SK-N-SH (cell line): ENCODE data around the gene ZMYND8. TPM values are rescaled to one million over a fixed set of nuclear protein-coding genes. Genes with fewer than 3 reads are reported as not detected.

Source experiments
- CTCF ChIA-PET: fragments of 300-600, 350-600 bp; formaldehyde crosslinking; extraction: SDS; loops from one replicate; lab custom pipeline; 2021; lab: Yijun Ruan, JAX
- POLR2A ChIA-PET: fragments of 350-600 bp; sonication (Branson Sonifier 250); formaldehyde crosslinking; extraction: SDS; loops from one replicate; lab custom pipeline; 2020; ENCODE audit warnings: antibody characterized with exemption, inconsistent platforms; lab: Yijun Ruan, JAX
- DNase-seq: peaks from one replicate; pipeline ENCODE4 v3.0.0; 2012
- H2AFZ ChIP-seq: fragments of 200-600 bp; sonication (generic); 2 replicates; pipeline ENCODE4 v1.8.1; 2016; ENCODE audit warnings: antibody characterized with exemption, mild to moderate bottlenecking, low read depth
- H3F3A ChIP-seq: fragments of 200-600 bp; sonication (generic); replicated peaks from 2 replicates; pipeline ENCODE3; 2016; ENCODE audit warnings: antibody characterized with exemption, mild to moderate bottlenecking; ENCODE audit not compliant: insufficient read depth
- H3K27ac ChIP-seq, 2 experiments: fragments of 200-500 bp in 1 of 2; fragments of 200-600 bp in 1 of 2; sonication (Bioruptor generic) in 1 of 2; sonication (generic), shearing (Covaris generic) in 1 of 2; 2 replicates each; pipeline versions ENCODE4 v1.5.1 to v1.6.1; 2014 to 2016; ENCODE audit warnings: low read depth in 2 of 2, inconsistent platforms in 1 of 2, low read length in 1 of 2, mild to moderate bottlenecking in 1 of 2, mixed read lengths in 1 of 2
- H3K27me3 ChIP-seq: fragments of 200-600 bp; sonication (generic), shearing (Covaris generic); 2 replicates; pipeline ENCODE4 v1.6.1; 2016; ENCODE audit warnings: mixed run types; ENCODE audit not compliant: insufficient read depth
- H3K36me3 ChIP-seq, 2 experiments: fragments of 200-500 bp in 1 of 2; fragments of 200-600 bp in 1 of 2; sonication (Bioruptor generic) in 1 of 2; sonication (generic) in 1 of 2; replicated peaks in 1 of 2; 2 replicates each; pipeline versions ENCODE3 to v1.5.1; 2014 to 2016; ENCODE audit warnings: low read length in 1 of 2, mild to moderate bottlenecking in 1 of 2; ENCODE audit not compliant: insufficient read depth in 2 of 2, control insufficient read depth in 1 of 2
- H3K4me1 ChIP-seq, 2 experiments: fragments of 200-500 bp in 1 of 2; fragments of 200-600 bp in 1 of 2; sonication (Bioruptor generic) in 1 of 2; sonication (generic), shearing (Covaris generic) in 1 of 2; 2 replicates each; pipeline versions ENCODE4 v1.5.1 to v1.6.1; 2014 to 2016; ENCODE audit warnings: low read depth in 1 of 2, low read length in 1 of 2, mixed run types in 1 of 2; ENCODE audit not compliant: insufficient read depth in 2 of 2, control insufficient read depth in 1 of 2
- H3K4me2 ChIP-seq: fragments of 200-600 bp; sonication (generic), shearing (Covaris generic); 2 replicates; pipeline ENCODE4 v1.6.1; 2017; ENCODE audit warnings: mixed run types
- H3K4me3 ChIP-seq, 2 experiments: fragments of 200-500 bp in 1 of 2; fragments of 200-600 bp in 1 of 2; sonication (Bioruptor generic) in 1 of 2; sonication (generic), shearing (Covaris generic) in 1 of 2; 2 replicates each; pipeline versions ENCODE4 v1.5.1 to v1.8.1; 2014 to 2016; ENCODE audit warnings: low read depth in 2 of 2, inconsistent platforms in 1 of 2, low read length in 1 of 2, mild to moderate bottlenecking in 1 of 2, mixed read lengths in 1 of 2, moderate library complexity in 1 of 2
- H3K79me2 ChIP-seq: fragments of 200-600 bp; sonication (generic); 2 replicates; pipeline ENCODE4 v1.8.1; 2017; ENCODE audit warnings: mild to moderate bottlenecking; ENCODE audit not compliant: insufficient read depth
- H3K9ac ChIP-seq: fragments of 200-600 bp; sonication (generic); 2 replicates; pipeline ENCODE4 v1.6.1; 2017; ENCODE audit warnings: mixed run types
- H3K9me2 ChIP-seq: fragments of 200-600 bp; sonication (generic); 2 replicates; pipeline ENCODE4 v1.6.1; 2017; ENCODE audit warnings: mixed run types
- H3K9me3 ChIP-seq: fragments of 200-600 bp; sonication (generic); 2 replicates; pipeline ENCODE4 v1.6.1; 2017; ENCODE audit warnings: mixed run types, mild to moderate bottlenecking, moderate library complexity
- H4K20me1 ChIP-seq: fragments of 200-600 bp; sonication (generic); 2 replicates; pipeline ENCODE4 v1.6.1; 2017; ENCODE audit warnings: mild to moderate bottlenecking, mixed run types; ENCODE audit not compliant: insufficient read depth
- CHD2 ChIP-seq: fragments of 150-350 bp; IDR thresholded peaks from 2 replicates; pipeline ENCODE4 v1.6.1; 2018; ENCODE audit warnings: low read length; ENCODE audit not compliant: partially characterized antibody
- CTCF ChIP-seq: fragments of 200-600 bp; sonication (generic); IDR thresholded peaks from 2 replicates; pipeline ENCODE4 v1.6.1; 2017; ENCODE audit warnings: antibody characterized with exemption, mild to moderate bottlenecking, moderate library complexity
- EP300 ChIP-seq, 2 experiments: IDR thresholded peaks; 2 replicates each; pipeline versions ENCODE4 v1.4.0 to v1.6.1; 2012; ENCODE audit warnings: borderline replicate concordance in 1 of 2, low read depth in 1 of 2, low read length in 1 of 2
- EZH2phosphoT487 ChIP-seq: fragments of 200-600 bp; sonication (generic); IDR thresholded peaks from 2 replicates; pipeline ENCODE4 v1.6.1; 2017; ENCODE audit warnings: low read depth, mixed run types, mild to moderate bottlenecking, antibody characterized with exemption, moderate library complexity, borderline replicate concordance
- FOXM1 ChIP-seq: IDR thresholded peaks from 2 replicates; pipeline ENCODE4 v1.4.0; 2012; ENCODE audit warnings: low read depth, mild to moderate bottlenecking
- IRF3 ChIP-seq: fragments of 150-350 bp; IDR thresholded peaks from 2 replicates; pipeline ENCODE4 v1.6.1; 2016; ENCODE audit warnings: mild to moderate bottlenecking, low read depth, low read length
- JUND ChIP-seq: IDR thresholded peaks from 2 replicates; pipeline ENCODE4 v1.4.0; 2012
- MAX ChIP-seq: IDR thresholded peaks from 2 replicates; pipeline ENCODE4 v1.4.0; 2012; ENCODE audit warnings: low read depth
- NFIC ChIP-seq: IDR thresholded peaks from 2 replicates; pipeline ENCODE4 v1.4.0; 2012; ENCODE audit warnings: borderline replicate concordance
- RAD21 ChIP-seq: IDR thresholded peaks from 2 replicates; pipeline ENCODE4 v1.6.1; 2012; ENCODE audit warnings: mild to moderate bottlenecking, low read length
- REST ChIP-seq: IDR thresholded peaks from 2 replicates; pipeline ENCODE4 v1.6.1; 2012; ENCODE audit warnings: mild to moderate bottlenecking, low read depth, low read length, moderate library complexity
- RFX5 ChIP-seq: IDR thresholded peaks from 2 replicates; pipeline ENCODE4 v1.6.1; 2012; ENCODE audit warnings: mild to moderate bottlenecking, improper control_type of control experiment, low read length
- SIN3A ChIP-seq: IDR thresholded peaks from 2 replicates; pipeline ENCODE4 v1.6.1; 2012; ENCODE audit warnings: low read depth, mild to moderate bottlenecking, low read length, moderate library complexity, borderline replicate concordance
- SMC3 ChIP-seq: IDR thresholded peaks from 2 replicates; pipeline ENCODE4 v1.6.1; 2012; ENCODE audit warnings: low read depth, low read length, improper control_type of control experiment
- TAF1 ChIP-seq: IDR thresholded peaks from 2 replicates; pipeline ENCODE4 v1.6.1; 2012; ENCODE audit warnings: low read depth, mild to moderate bottlenecking, low read length, moderate library complexity, borderline replicate concordance
- TEAD4 ChIP-seq: IDR thresholded peaks from 2 replicates; pipeline ENCODE4 v1.4.0; 2012; ENCODE audit warnings: mild to moderate bottlenecking, borderline replicate concordance; ENCODE audit not compliant: insufficient read depth
- USF1 ChIP-seq: IDR thresholded peaks from 2 replicates; pipeline ENCODE4 v1.4.0; 2012; ENCODE audit warnings: low read depth, borderline replicate concordance
- ZBTB33 ChIP-seq: IDR thresholded peaks from 2 replicates; pipeline ENCODE4 v1.4.0; 2012; ENCODE audit warnings: low read depth, borderline replicate concordance
- WGBS: methylation state at CpG from one replicate; pipeline ENCODE4 v1.1.6; 2017; ENCODE audit warnings: low lambda C conversion rate; 5-methylcytosine and 5-hydroxymethylcytosine counted together
- polyA plus RNA-seq, 3 experiments: library from polyadenylated mRNA; depleted of rRNA; stranded (reverse); fragments of >200 nt; gene quantifications; 2 replicates each; pipeline ENCODE4 v1.2.3, GENCODE V29; 2012

ZMYND8 gene
- polyA plus RNA-seq, 1 of the 3 experiments (the other 2 are of a cell fraction): 25.3 TPM

GRCh38 chr20:47263080-47263464 lies 93.4 kb downstream of the ZMYND8 start:
- H3K36me3 ChIP-seq: peaks cover 10 to 44% of the 10 kb centered on the region in 2 experiments
- 93% methylated on average over 3 of the region's 3 CpGs for WGBS
- no peak overlapping the region for H3K9ac ChIP-seq
- H3K4me1 ChIP-seq: peaks cover 0 to 39% of the 10 kb centered on the region in 2 experiments; a peak in 2 of 4 replicates
- H3K4me2 ChIP-seq: no peak overlapping the region
- H3K9me2 ChIP-seq: no peaks in the 10 kb centered on the region
- H3K79me2 ChIP-seq: peaks cover 72% of the 10 kb centered on the region
- H4K20me1 ChIP-seq: peaks cover 9% of the 10 kb centered on the region; the same call in 1 of the 2 replicates
- H3K4me3 ChIP-seq: no peak overlapping the region
- DNase-seq: no peak
- ChIA-PET CTCF (interaction anchor here (1.2 to 4.6 kb wide), 9 partner anchors 10 to 240 kb away, joined by 3 to 38 read pairs (median 4); no protein-coding TSS in a partner anchor), POLR2A (interaction anchor here (0.9 kb wide), 1 partner anchor 96 kb away, joined by 4 read pairs; no protein-coding TSS in a partner anchor)
- H3K27ac ChIP-seq: peak overlapping the region in 1 of 2 experiments; percentile 94; a peak in 3 of 4 replicates
- H3K9me3 ChIP-seq: no peaks in the 10 kb centered on the region
- TF ChIP-seq SMC3 (no peak), EP300 (IDR thresholded peaks at IDR 0.05; ENCODE audit: borderline replicate concordance in 1 of 2, low read depth in 1 of 2, low read length in 1 of 2) (no peak), IRF3 (no peak), RAD21 (no peak), CTCF (no peak), TAF1 (no peak), FOXM1 (no peak), MAX (no peak), RFX5 (no peak), NFIC (no peak), SIN3A (no peak), ZBTB33 (no peak), TEAD4 (no peak), JUND (no peak), CHD2 (no peak), REST (no peak), USF1 (no peak), EZH2phosphoT487 (no peak)
- no peaks in the 10 kb centered on the region for H3K27me3 ChIP-seq
- H2AFZ ChIP-seq: no peak overlapping the region; the same call in 1 of the 2 replicates
- peaks cover 7% of the 10 kb centered on the region for H3F3A ChIP-seq
